Stimulated activated CD8-positive, alpha-beta memory T cell treated with anti-CD3 and anti-CD28 coated beads, Interleukin-7, amount 100 ng/mL, for 1 hour (primary cell): Measurements from ENCODE around the gene TRIM4.
"Not testable (repeated sequence)": the region's sequence is repeated elsewhere in the genome, so short reads cannot be mapped to it uniquely, and the experiment has no call there.

ENCODE experiments used
- DNase-seq, 2 donors: peaks; one replicate each; pipeline ENCODE4 v3.0.0-alpha.2; 2020; ENCODE audit warnings: low read depth in 2 of 2

The TRIM4 gene

DNA sequence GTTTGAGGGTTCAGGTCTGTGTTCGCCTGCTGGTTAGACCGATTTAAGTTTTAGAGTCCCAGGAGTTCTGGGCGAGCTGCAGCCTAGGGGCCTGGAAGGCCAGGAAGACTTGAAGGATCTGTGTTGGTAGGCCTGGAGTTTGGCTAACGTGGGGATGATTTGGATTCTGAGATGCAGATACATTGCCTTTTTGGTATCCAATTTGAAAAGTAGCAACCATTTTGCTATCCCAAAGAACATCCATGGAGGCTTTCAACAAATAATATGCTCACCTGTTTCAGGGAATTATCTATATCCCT is 433 bp upstream of the TRIM4 start:
- no peak for DNase-seq

DNA sequence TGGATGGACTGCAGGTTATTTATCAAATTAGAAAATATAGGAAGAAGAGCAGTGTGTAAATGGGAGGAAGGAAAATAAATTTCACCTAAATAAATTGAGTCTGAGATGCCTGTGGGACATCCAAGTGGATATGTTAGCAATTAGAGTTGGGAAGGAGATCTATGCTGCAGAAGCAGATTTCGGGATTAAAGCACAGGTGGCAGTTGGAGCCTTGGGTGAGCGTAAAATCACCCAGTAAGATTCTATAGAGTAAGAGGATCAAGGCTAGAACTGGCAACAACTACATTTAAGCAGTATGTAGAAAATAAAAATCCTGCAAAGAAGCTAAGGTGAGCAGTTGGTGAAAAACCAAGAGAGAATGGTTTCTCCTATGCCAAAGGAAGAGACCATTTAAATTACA is 8.4 kb downstream of the TRIM4 start:
- no peak for DNase-seq

DNA sequence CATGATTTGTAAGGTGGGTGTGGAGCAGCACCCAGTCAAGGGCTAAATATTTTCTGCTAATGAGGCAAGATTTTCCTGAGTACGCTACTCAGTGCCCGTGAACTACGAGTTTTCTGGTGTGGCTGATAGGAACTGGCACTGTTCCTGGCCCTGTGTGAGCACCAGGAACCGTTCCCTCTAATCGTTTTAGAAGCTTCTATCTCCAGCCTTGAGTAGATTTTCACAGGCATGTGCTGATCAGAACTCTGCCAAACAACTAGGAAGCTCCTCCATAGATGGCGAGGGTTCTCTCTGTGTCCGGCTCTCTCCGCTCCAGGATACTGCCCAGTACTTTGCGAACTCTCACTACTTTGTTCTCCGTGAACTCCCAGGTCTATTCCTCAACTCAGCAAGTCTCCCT is 17.7 kb downstream of the TRIM4 start:
- no peak for DNase-seq

DNA sequence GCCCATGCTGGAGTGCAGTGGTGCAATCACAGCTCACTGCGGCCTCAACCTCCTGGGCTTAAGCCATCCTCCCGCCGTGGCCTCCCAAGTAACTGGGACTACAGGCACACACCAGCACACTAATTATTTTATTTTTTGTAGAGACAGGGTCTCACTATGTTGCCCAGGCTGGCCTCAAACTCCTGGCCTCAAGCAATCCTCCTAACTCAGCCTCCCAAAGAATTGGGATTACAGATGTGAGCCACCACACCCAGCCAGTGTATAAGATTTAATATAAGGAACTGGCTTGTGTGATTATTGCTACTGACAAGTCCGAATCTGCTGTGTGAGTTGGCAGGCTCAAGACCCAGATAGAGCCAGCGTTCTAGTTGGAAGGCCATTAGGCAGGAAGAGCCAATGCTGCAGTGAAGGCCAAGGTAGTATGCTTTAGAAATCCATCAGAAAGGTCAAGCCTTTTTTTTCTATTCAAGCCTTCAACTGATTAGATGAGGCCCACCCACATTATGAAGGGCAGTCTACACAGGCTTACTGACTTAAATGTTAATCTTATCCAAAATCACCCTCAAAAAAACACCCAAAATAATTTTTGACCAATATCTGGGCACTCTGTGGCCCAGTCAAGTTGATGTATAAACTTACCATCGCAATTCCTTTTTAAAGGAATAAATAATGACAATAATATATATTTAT is 19.4 kb downstream of the TRIM4 start:
- DNase-seq, result no peak

DNA sequence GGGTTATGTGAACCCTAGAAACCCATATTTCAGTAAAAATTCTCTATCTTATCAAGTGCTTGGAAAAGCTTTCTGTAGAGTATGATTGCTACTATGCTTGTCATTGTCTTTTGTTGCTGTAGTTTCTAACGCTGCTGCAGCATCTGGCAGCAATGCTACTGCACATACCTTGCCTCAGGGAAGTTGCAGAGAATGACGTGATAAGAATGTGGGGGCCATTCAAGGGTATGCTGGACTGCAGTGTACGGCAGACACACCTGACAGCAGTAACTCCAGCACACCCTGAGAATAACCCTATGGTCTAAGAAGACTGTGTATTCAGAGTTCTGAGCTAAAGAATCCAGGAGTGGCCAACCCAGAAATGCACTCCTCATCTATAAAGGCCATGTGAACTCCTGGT is 20.5 kb downstream of the TRIM4 start:
- DNase-seq, result no peak

DNA sequence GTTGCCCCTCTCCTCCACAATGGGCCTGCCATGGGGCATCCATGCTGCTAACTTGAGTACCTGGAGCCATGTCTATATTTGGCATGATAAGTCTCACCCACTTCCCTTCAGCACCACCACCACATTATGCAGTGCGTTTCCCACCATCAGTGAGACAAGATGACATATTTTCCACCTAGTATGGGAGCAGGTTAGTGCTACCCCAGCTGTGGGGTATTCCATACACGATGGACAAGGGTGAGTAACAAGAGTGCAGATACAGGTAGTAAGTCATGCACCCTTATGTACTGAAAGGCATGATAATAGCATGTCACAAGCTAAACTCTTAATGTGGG is 21.3 kb downstream of the TRIM4 start:
- DNase-seq, result no peak

DNA sequence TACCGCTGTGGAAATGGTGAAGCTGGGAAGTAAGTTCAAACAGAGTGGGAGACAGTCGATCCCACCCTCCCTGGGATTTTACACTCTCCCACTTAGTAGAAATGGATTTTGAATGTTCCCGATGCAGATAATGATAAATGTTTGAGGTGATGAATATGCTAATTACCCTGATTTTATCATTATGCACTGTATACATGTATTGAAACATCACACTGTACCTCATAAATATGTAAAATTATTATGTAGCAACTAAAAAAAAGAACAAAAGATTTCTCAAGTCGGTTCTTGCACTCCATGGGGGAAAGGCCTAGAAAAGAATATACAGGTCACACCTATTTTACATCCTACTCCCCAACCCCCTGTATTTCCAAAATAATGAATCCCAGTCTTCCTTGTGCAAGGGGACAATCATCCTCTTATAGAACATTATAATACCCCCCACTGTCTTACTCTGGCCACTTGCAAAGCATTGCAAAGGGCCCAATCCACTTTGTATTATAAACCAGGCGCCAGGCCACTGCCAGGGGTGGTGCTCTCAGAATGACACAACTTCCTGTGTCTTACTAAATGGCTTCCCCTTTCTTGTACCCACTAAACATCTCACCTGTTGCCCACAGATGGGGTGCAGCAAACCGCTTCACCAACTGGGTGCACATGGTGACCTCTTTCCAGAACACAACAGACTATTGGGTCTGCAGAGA is 21.9 kb downstream of the TRIM4 start:
- no peak for DNase-seq

DNA sequence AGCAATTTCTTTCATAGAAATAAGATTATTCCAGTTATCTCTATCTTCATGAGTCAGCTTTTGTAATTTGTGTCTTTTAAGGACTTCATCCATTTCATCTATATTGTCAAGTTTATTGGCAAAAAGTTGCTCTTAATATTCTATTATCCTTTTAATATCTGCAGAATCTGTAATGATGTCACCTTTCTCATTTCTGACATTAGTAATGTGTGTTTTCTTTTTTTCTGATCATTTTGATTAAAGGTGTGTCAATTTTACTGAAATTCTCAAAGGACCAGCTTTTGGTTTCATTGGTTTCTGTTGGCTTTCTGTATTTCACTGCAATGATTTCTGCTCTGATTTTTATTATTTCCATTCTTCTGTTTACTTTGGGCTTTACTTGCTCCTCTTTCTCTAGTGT is 24.6 kb downstream of the TRIM4 start:
- no peak for DNase-seq

DNA sequence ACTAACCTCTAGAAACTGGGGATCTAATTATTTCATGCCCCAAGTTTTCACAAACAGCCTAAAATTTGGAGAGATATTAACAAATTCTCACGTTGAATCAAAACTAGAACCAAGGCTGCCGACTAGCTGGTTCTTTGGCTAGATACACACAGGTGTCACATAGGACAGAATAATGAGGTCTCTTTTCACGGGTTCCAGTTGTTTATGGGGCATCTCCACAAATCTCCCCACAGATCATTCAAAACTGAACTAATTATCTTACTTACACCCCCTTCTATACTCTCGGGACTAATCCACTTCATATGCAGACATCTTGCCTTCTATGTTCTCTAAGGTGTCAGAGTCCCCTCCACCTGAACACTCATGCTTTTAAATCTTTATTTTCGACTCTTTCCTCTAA is 26.1 kb downstream of the TRIM4 start:
- DNase-seq, result no peak

DNA sequence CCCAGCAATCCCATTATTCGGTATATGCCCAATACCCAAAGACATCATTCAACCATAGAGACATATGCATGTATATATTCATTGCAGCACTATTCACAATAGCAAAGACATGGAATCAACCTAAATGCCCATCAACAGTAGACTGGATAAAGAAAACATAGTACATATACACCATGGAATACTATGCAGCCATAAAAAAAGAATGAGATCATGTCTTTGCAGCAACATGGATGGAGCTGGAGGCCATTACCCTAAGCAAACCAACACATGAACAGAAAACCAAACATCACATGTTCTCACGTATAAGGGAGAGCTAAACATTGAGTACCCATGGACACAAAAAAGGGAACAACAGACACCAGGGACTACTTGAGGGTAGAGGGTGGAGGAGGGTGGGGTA is 29.0 kb downstream of the TRIM4 start:
- not testable (repeated sequence) for DNase-seq

DNA sequence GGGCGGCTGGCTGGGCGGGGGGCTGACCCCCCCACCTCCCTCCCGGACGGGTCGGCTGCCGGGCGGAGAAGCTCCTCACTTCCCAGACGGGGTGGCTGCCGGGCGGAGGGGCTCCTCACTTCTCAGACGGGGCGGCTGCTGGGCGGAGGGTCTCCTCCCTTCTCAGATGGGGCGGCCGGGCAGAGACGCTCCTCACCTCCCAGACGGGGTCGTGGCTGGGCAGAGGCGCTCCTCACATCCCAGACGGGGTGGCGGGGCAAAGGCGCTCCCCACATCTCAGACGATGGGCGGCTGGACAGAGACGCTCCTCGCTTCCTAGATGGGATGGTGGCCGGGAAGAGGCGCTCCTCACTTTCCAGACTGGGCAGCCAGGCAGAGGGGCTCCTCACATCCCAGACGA is 31.0 kb downstream of the TRIM4 start:
- DNase-seq, result not testable (repeated sequence)

DNA sequence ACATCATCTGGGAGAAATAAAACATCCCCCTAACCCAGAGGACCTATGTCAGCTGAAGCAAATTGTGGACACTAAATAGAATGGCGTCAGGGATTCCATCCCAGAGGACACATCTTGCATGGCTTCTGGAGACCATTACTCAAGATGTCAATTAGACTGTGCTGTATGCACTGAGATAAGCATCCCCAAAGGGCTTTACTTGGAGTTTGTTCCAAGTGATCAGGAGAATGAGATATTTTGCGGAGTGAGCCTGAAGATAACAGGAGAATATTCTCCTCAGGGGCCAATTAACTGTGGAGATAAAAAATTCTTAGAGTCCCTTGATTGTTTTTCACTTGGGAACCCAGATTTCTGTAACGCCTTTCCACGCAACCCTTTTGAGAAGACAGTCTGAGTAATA is 38.0 kb downstream of the TRIM4 start:
- no peak for DNase-seq

DNA sequence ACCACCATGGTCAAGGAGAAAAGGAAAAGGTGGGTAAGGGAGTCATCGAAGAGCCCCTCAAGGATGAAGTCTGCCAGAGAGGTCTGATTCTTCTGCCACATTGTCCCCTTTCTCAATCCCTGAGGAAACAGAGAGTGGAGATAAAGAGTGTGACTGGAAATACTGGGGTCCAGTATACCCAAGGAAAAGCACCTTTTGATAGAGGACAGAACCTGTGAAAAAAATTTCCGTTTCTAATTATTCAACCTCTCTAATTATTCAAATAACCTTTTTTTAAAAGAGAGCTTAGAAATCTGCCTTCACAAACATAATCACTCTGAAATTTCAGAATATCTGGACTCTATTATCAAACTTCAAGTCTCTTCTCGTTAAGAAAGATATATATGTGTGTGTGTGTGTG is 42.4 kb downstream of the TRIM4 start, which contains the start of gene OR2AE1:
TSS of gene OR2AE1 (minus strand) at position 101 of the 400 bp plus-strand sequence. CDS start at position 101, 0 bp downstream.
- no peak for DNase-seq

DNA sequence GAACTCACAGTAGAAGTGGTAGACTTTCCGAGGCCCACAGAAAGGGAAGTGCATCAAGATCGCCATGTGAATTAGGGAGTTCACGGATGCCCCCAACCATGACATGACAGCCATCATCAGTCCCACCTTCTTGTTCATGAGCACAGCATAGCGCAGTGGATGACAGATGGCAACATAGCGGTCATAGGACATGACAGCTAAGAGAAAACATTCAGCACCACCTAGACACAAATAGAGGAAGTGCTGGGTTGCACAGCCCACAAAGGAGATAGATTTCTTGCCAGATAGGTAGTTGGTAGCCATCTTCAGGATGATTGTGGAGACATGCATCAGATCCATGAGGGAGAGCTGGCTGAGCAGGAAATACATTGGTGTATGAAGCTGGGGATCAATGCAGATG is 42.8 kb downstream of the TRIM4 start:
- no peak for DNase-seq

DNA sequence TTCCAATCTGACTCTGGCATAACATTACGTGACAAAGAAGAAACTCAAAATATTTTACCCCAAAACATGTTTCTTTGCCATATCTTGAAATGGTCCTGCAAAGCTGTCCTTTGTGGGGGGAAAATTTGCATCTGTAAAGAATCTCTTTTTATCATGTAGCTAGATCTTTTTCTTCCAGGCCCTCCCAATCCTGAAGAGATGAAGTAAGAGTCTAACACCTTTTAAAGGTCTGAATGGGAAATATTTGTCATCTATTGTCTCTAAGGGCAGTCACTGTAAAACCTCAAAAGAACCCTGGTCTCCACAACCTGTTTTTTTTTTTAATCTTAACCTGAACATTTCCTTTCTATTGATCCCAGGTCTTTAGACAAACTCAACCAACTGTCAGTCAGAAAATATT is 51.1 kb downstream of the TRIM4 start:
- no peak for DNase-seq

DNA sequence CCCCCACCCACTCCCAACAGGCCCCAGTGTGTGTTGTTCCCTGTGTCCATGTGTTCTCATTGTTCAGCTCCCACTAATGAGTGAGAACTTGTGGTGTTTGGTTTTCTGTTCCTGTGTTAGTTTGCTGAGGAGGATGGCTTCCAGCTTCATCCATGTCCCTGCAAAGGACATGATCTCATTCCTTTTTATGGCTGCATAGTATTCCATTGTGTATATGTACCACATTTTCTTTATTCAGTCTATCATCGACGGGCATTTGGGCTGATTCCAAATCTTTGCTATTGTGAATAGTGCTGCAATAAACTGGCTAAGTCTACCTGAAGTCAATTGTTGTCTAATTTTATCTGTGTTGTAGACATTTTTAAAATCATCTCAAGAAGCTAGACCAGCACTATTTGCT is 51.9 kb downstream of the TRIM4 start:
- DNase-seq, result not testable (repeated sequence)

DNA sequence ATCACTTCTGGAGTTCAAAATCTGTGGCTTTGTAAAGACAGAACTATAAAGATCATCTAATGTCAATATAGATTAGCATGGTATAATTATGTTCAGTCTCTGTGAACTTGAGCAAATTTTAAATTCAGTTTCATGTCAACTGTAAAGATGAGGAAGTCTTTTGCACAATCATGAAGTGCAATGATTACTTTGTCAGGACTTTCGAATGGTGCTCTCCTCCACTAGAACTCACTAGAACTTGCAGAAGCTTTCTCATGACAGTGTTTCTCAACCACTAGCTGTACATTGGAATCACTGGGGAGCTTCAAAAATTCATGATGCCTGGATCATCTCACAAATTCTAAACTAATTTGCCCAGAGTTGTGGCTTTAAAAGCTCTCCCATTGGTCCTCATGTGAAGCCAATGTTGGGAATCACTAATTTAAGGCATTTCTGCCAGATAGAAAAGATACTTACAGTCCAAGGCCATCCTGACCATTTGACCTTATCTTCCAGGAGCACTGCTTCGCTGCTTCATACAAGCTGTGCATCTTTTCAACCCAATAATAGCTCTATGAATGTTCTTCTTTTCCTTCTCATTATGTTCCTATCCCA is 55.4 kb downstream of the TRIM4 start:
- DNase-seq, result no peak

DNA sequence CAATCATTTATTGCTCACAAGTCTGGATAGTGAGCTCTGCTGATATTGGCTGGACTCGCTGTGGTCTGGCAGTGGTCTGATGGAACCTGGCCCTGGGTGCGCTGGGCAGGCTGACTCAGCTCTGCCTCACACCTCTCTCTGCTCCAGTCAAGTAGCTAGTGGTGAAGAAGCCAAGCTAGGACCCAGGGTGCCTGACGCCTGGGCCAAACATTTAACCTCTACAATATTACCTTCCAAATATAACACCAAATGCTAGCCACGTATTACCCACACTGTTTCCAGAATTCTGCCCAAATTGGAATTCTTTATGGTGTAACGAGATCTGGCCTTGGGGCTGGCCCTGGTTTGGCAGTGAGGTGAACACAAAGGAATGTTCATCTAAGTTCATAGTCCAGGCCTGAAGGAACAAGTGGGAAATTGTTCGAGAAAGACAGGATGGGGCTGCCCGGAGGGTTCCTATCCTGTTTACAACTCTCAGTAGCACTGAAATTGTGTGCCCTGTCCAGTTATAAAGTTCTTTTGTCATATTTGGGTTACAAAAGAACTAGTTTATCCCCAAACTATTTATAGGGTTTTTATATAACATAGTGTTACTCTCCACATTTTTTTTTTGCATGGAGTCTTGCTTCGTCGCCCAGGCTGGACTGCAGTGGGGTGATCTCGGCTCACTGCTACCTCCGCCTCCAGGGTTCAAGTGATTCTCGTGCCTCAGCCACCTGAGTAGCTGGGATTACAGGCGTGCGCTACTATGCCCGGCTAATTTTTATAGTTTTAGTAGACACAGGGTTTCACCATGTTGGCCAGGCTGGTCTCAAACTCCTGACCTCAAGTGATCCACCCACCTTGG is 58.8 kb downstream of the TRIM4 start:
- no peak for DNase-seq

DNA sequence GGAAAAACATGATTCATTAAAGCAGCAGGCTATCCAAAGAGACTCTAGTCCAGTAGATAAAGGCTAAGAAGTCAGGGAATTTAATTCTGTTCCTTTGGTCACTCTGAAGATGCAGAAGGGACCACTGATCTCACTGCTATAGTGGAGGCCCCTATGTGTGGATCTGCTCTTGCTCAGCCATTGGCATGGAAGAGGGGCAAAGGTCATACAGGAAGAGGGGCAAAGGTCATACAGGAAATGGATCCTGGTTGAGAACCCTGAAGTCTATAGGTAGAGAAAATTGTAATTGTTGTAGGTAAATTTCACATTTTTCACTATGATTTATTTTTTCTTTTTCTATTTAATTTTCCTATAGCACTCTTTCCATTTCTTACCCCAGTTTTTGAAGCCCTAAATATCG is 64.1 kb downstream of the TRIM4 start:
- DNase-seq, result no peak

DNA sequence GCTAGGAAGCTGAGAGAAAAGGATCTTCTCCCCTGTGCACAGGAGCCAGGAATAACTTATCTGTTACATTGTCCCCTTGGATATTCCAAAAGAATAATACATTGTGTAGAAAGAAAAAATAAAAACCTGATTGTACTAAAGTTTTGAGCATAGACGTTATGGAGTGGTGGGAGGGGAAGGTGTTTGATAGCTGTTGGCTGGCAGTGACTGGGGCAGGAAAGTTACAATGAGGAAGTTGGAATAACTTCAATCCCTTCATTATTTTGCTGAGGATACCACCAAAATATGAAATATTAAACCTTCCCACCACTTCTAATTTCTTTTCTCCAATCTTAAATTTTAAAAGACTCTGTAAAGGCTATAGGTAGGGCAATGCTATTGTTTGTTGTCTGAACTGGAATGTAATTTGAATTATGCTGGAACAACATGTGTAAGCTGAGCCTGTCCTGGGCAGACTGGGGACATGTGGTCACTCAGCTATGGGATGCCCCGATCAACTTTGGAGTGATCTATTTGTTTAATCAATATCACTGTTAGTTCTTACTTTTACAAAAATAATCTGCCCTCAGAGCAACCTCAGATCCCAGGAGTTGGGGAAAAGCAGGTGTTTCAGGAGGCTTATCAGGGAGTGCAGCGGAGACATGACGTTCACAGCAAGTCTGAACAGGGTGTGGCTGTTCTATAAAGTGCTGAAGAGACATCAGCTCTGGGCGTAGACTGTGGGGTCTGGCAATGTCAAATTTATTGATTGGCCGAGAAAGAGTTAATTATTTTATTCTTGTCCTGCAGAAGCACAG is 70.7 kb downstream of the TRIM4 start:
- DNase-seq, result no peak

DNA sequence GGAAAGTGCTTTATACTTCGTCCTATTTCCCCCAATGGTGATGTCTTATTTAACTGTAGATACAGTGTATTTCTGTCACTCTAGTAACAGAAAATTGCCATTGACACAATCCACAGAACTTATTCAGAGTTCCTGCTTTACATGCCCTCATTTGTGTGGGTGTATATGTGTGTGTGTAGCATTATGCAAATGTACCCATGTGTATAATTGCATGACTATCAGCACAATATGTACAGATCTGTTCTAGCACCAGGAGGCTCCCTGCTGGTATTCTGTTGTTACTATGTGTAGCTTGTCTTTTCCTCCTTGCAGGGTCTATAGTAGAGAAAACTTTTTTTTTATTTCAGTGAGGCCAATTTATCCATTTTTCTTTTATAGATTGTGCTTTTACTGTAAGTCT is 75.0 kb downstream of the TRIM4 start:
- DNase-seq, result no peak

DNA sequence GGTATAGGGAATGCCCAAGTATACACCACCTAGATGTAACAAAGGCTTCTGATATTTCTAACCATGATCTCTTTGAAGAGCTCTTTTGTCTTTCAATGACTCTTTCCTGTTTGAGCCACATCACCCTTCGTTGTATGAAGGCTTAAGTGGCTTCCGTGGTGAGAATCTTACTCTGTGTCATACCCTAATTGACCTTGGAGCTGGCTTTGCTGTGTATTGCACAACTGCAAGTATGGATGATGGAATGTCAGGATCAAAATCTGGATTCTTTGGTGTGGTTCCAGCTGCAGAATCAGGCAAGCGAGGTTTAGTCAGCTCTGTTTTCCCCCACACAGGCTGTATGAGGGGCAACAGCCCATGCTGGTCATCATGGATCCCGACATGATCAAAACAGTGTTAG is 75.5 kb downstream of the TRIM4 start:
- DNase-seq, result no peak
